IMR-90 (cell line): ENCODE measurements around the gene SYNE3. TPM values are rescaled to one million over a fixed set of nuclear protein-coding genes. Genes with fewer than 3 reads are reported as not detected.

ENCODE experiments used
- ATAC-seq: fragments of 200-7000 bp; cut with Tn5 transposase; 2 replicates; pipeline ENCODE4 v1.9.1; 2020; ENCODE audit warnings: low read depth, mild to moderate bottlenecking, moderate library complexity
- BruUV-seq: library from RNA; stranded (reverse); fragments of 400-500 nt; replicated peaks from 2 replicates; lab custom pipeline; 2021; lab: Mats Ljungman, UMichigan
- CTCF ChIA-PET: fragments of 300-600 bp; formaldehyde crosslinking; extraction: SDS; loops from one replicate; lab custom pipeline; 2021; ENCODE audit warnings: antibody characterized with exemption; lab: Yijun Ruan, JAX
- POLR2A ChIA-PET: fragments of 300-600 bp; sonication (Branson Sonifier 250); formaldehyde crosslinking; loops from one replicate; lab custom pipeline; 2022; ENCODE audit warnings: antibody characterized with exemption; ENCODE audit not compliant: unreplicated experiment; lab: Charles Lee
- DNase-seq: peaks from one replicate; pipeline ENCODE4 v3.0.0; 2013
- H2AFZ ChIP-seq: replicated peaks from 2 replicates; pipeline ENCODE3; 2013; ENCODE audit warnings: low read length, mild to moderate bottlenecking; ENCODE audit not compliant: poor library complexity
- H2AK5ac ChIP-seq: 2 replicates; pipeline ENCODE4 v1.6.1; 2013; ENCODE audit warnings: low read depth, low read length, inconsistent platforms
- H2AK9ac ChIP-seq: replicated peaks from 2 replicates; pipeline ENCODE3; 2013; ENCODE audit warnings: mild to moderate bottlenecking, low read depth, low read length, moderate library complexity; ENCODE audit not compliant: poor library complexity
- H2BK120ac ChIP-seq: 2 replicates; pipeline ENCODE4 v1.6.1; 2013; ENCODE audit warnings: low read depth, low read length, inconsistent platforms
- H2BK15ac ChIP-seq: 3 replicates; pipeline ENCODE4 v1.6.1; 2013; ENCODE audit warnings: low read depth, low read length, inconsistent platforms
- H2BK20ac ChIP-seq: 2 replicates; pipeline ENCODE4 v1.6.1; 2013; ENCODE audit warnings: low read depth, mild to moderate bottlenecking, inconsistent platforms, low read length, moderate library complexity
- H2BK5ac ChIP-seq: 2 replicates; pipeline ENCODE4 v1.6.1; 2013; ENCODE audit warnings: mild to moderate bottlenecking, low read depth, low read length, inconsistent platforms; ENCODE audit not compliant: poor library complexity, severe bottlenecking
- H3K14ac ChIP-seq: replicated peaks from 2 replicates; pipeline ENCODE4 v1.6.1; 2013; ENCODE audit warnings: low read depth, low read length, inconsistent platforms
- H3K18ac ChIP-seq: 2 replicates; pipeline ENCODE4 v1.6.1; 2013; ENCODE audit warnings: low read depth, low read length, control low read depth
- H3K23ac ChIP-seq: 2 replicates; pipeline ENCODE4 v1.6.1; 2013; ENCODE audit warnings: low read depth, low read length, inconsistent platforms
- H3K27ac ChIP-seq: 2 replicates; pipeline ENCODE4 v1.5.1; 2013; ENCODE audit warnings: mild to moderate bottlenecking, control low read depth, low read length; ENCODE audit not compliant: insufficient read depth
- H3K27me3 ChIP-seq: 2 replicates; pipeline ENCODE4 v1.6.1; 2013; ENCODE audit warnings: low read length; ENCODE audit not compliant: control insufficient read depth, insufficient read depth
- H3K36me3 ChIP-seq: 2 replicates; pipeline ENCODE4 v1.6.1; 2013; ENCODE audit warnings: low read length, mixed read lengths; ENCODE audit not compliant: control insufficient read depth, insufficient read depth
- H3K4ac ChIP-seq: 2 replicates; pipeline ENCODE4 v1.6.1; 2013; ENCODE audit warnings: low read depth, low read length, inconsistent platforms
- H3K4me1 ChIP-seq: 2 replicates; pipeline ENCODE4 v1.6.1; 2013; ENCODE audit warnings: low read length, mixed read lengths; ENCODE audit not compliant: control insufficient read depth, insufficient read depth
- H3K4me2 ChIP-seq: 2 replicates; pipeline ENCODE4 v1.6.1; 2013; ENCODE audit warnings: low read depth, mild to moderate bottlenecking, control low read depth, low read length, moderate library complexity
- H3K4me3 ChIP-seq: 2 replicates; pipeline ENCODE4 v1.5.1; 2013; ENCODE audit warnings: low read depth, mild to moderate bottlenecking, control low read depth, low read length, moderate library complexity; ENCODE audit not compliant: insufficient read depth
- H3K56ac ChIP-seq: 2 replicates; pipeline ENCODE4 v1.6.1; 2013; ENCODE audit warnings: low read length, inconsistent platforms; ENCODE audit not compliant: insufficient read depth; ENCODE audit errors: extremely low read depth
- H3K79me1 ChIP-seq, 2 experiments: 2 replicates each; pipeline ENCODE4 v1.6.1; 2013; ENCODE audit warnings: low read length in 2 of 2, inconsistent platforms in 1 of 2, low read depth in 1 of 2
- H3K9ac ChIP-seq: 2 replicates; pipeline ENCODE4 v1.6.1; 2013; ENCODE audit warnings: low read depth, low read length, control low read depth
- H3K9me1 ChIP-seq: 2 replicates; pipeline ENCODE4 v1.6.1; 2013; ENCODE audit warnings: low read length, inconsistent platforms; ENCODE audit not compliant: insufficient read depth
- H3K9me3 ChIP-seq: 2 replicates; pipeline ENCODE4 v1.6.1; 2013; ENCODE audit warnings: low read length; ENCODE audit not compliant: control insufficient read depth, insufficient read depth
- H4K20me1 ChIP-seq: 2 replicates; pipeline ENCODE4 v1.6.1; 2013; ENCODE audit warnings: low read length, inconsistent platforms; ENCODE audit not compliant: insufficient read depth
- H4K5ac ChIP-seq: 2 replicates; pipeline ENCODE4 v1.6.1; 2013; ENCODE audit warnings: mild to moderate bottlenecking, low read depth, low read length, control low read depth
- H4K8ac ChIP-seq, 2 experiments: 2 replicates each; pipeline ENCODE4 v1.6.1; 2013; ENCODE audit warnings: low read depth in 2 of 2, low read length in 2 of 2, control low read depth in 1 of 2, inconsistent platforms in 1 of 2
- H4K91ac ChIP-seq: 2 replicates; pipeline ENCODE4 v1.6.1; 2013; ENCODE audit warnings: low read depth, low read length, inconsistent platforms; ENCODE audit not compliant: insufficient read depth
- CEBPB ChIP-seq: IDR thresholded peaks from 2 replicates; pipeline ENCODE4 v1.6.1; 2012; ENCODE audit warnings: low read depth, low read length, improper control_type of control experiment
- CTCF ChIP-seq: conservative IDR thresholded peaks from 2 replicates; pipeline ENCODE4 v1.5.1; 2012; ENCODE audit warnings: mild to moderate bottlenecking, low read depth, low read length, improper control_type of control experiment
- ELK1 ChIP-seq: fragments of 150-350 bp; IDR thresholded peaks from 2 replicates; pipeline ENCODE4 v1.6.1; 2016; ENCODE audit warnings: low read depth, mild to moderate bottlenecking, low read length, moderate library complexity, borderline replicate concordance
- MAFK ChIP-seq: IDR thresholded peaks from 2 replicates; pipeline ENCODE4 v1.6.1; 2012; ENCODE audit warnings: low read depth, low read length, improper control_type of control experiment
- MXI1 ChIP-seq: IDR thresholded peaks from 2 replicates; pipeline ENCODE4 v1.6.1; 2012; ENCODE audit warnings: low read depth, mild to moderate bottlenecking, low read length, moderate library complexity, borderline replicate concordance
- POLR2A ChIP-seq: IDR thresholded peaks from 2 replicates; pipeline ENCODE4 v1.6.1; 2012; ENCODE audit warnings: mild to moderate bottlenecking, low read depth, low read length
- WGBS, 2 experiments: methylation state at CpG; one replicate each; pipeline versions ENCODE4 v1.1.5 to v1.1.7; 2013; ENCODE audit warnings: missing lambda C conversion rate in 2 of 2; ENCODE audit not compliant: insufficient read length in 1 of 2; ENCODE audit errors: extremely low coverage in 2 of 2; 5-methylcytosine and 5-hydroxymethylcytosine counted together
- dilution Hi-C: fragments of 300-500 bp; cut with HindIII; formaldehyde crosslinking; loops from one replicate; pipeline ENCODE4 v1.14.3; 2018; ENCODE audit warnings: low sequenced_read_pairs; ENCODE audit not compliant: unreplicated experiment
- in situ Hi-C: fragments of 300-500 bp; cut with MboI; formaldehyde crosslinking; loops from 3 replicates; pipeline ENCODE4 v1.14.3; 2019; ENCODE audit warnings: low sequenced_read_pairs, inconsistent platforms, mixed read lengths
- intact Hi-C: fragments of 100-400 bp; cut with micrococcal nuclease; formaldehyde crosslinking; loops from 2 replicates; pipeline ENCODE4 v1.10.0; 2022
- polyA plus RNA-seq, 3 experiments: library from polyadenylated mRNA; depleted of rRNA; stranded (reverse); fragments of >200 nt; gene quantifications; 2 replicates each; pipeline ENCODE4 v1.2.3, GENCODE V29; 2012; ENCODE audit warnings: low replicate concordance in 1 of 3
- total RNA-seq: library from RNA; depleted of rRNA; stranded (reverse); fragments of >200 nt; gene quantifications from 2 replicates; pipeline ENCODE4 v1.2.3, GENCODE V29; 2012

Gene SYNE3
- total and polyA plus RNA-seq, 2 of the 4 experiments (the other 2 are of a cell fraction) = 2.9 to 5.0 TPM

GRCh38 chr14:95478818-95479217 is 37.6 kb downstream of the SYNE3 start:
- Histone ChIP-seq H4K20me1 (peaks cover 5% of the 10 kb centered on the region; the same call in 1 of the 2 replicates), H2AFZ (no peak overlapping the region), H3K14ac (no peak overlapping the region), H3K36me3 (peaks cover 8% of the 10 kb centered on the region; the same call in 1 of the 2 replicates), H3K56ac (no peak overlapping the region), H3K27me3 (no peaks in the 10 kb centered on the region), H2AK9ac (no peak overlapping the region), H3K18ac (no peak overlapping the region), H3K23ac (no peak overlapping the region), H3K79me1 (peaks cover 0 to 63% of the 10 kb centered on the region in 2 experiments; a peak in 2 of 4 replicates), H2BK5ac (no peak overlapping the region), H4K5ac (no peak overlapping the region), H3K4me1 (peaks cover 19% of the 10 kb centered on the region), H2BK20ac (no peak overlapping the region), H3K4ac (no peak overlapping the region), H2BK15ac (no peak overlapping the region), H3K4me3 (no peak overlapping the region), H4K91ac (no peak overlapping the region), H4K8ac (no peak overlapping the region), H3K9me3 (no peaks in the 10 kb centered on the region), H3K9ac (no peak overlapping the region), H3K4me2 (no peak overlapping the region), H2AK5ac (no peak overlapping the region), H2BK120ac (no peak overlapping the region), H3K9me1 (peaks cover 26% of the 10 kb centered on the region), H3K27ac (no peak overlapping the region)
- intact Hi-C loops (no loop called here), in situ Hi-C loops (no loop called here), dilution Hi-C loops (no loop called here)
- 94% methylated on average over 2 of the region's 4 CpGs; no CpG with 5 or more reads in 1 of the 2 experiments for WGBS, 2 experiments
- POLR2A ChIA-PET = no interaction called here
- ATAC-seq = no peak
- TF ChIP-seq MXI1 = no peak
- TF ChIP-seq CEBPB = no peak
- TF ChIP-seq CTCF = no peak
- no peak for TF ChIP-seq ELK1
- TF ChIP-seq MAFK = no peak
- TF ChIP-seq POLR2A = no peak
- BruUV-seq = no TSS peak
- CTCF ChIA-PET = interaction anchor here (0.6 kb wide), 1 partner anchor 19 kb away, joined by 3 read pairs; no protein-coding TSS in a partner anchor
- no peak for DNase-seq
